Fibroblast of lung (primary cell): ENCODE measurements around the gene POLR1E. TPM values are rescaled to one million over a fixed set of nuclear protein-coding genes. Genes with fewer than 3 reads are reported as not detected.

Source experiments
- DNase-seq, 2 donors: peaks; one replicate each; pipeline versions ENCODE4 v3.0.0 to v3.0.0-alpha.2; 2010; ENCODE audit warnings: low read depth in 2 of 2
- H2AFZ ChIP-seq: 2 replicates; pipeline ENCODE4 v1.5.1; 2012; ENCODE audit warnings: low read length, control low read depth, inconsistent platforms
- H3K27ac ChIP-seq: 2 replicates; pipeline ENCODE4 v1.5.1; 2011; ENCODE audit warnings: low read length, control low read depth; ENCODE audit not compliant: insufficient read depth
- H3K27me3 ChIP-seq: 2 replicates; pipeline ENCODE4 v1.5.1; 2011; ENCODE audit warnings: mild to moderate bottlenecking, low read length; ENCODE audit not compliant: control insufficient read depth, insufficient read depth
- H3K36me3 ChIP-seq: 2 replicates; pipeline ENCODE4 v1.5.1; 2011; ENCODE audit warnings: low read length; ENCODE audit not compliant: control insufficient read depth, insufficient read depth
- H3K4me1 ChIP-seq: 2 replicates; pipeline ENCODE4 v1.5.1; 2011; ENCODE audit warnings: low read length; ENCODE audit not compliant: control insufficient read depth, insufficient read depth; ENCODE audit errors: extremely low read depth
- H3K4me2 ChIP-seq: 2 replicates; pipeline ENCODE4 v1.5.1; 2011; ENCODE audit warnings: low read length, control low read depth; ENCODE audit not compliant: insufficient read depth; ENCODE audit errors: extremely low read depth
- H3K4me3 ChIP-seq, 4 experiments: fragments of 200-600 bp in 1 of 4; sonication (generic) in 1 of 4; replicated peaks in 1 of 4; 2 replicates each; pipeline ENCODE4 v1.5.1; 2011 to 2016; ENCODE audit warnings: low read length in 4 of 4, low read depth in 3 of 4, mild to moderate bottlenecking in 3 of 4, control low read depth in 2 of 4, inconsistent platforms in 1 of 4, mixed read lengths in 1 of 4; ENCODE audit not compliant: insufficient read depth in 1 of 4; ENCODE audit errors: control extremely low read depth in 1 of 4
- H3K79me2 ChIP-seq: 2 replicates; pipeline ENCODE4 v1.5.1; 2012; ENCODE audit warnings: mild to moderate bottlenecking, low read length, inconsistent platforms; ENCODE audit not compliant: control insufficient read depth, insufficient read depth
- H3K9ac ChIP-seq: 2 replicates; pipeline ENCODE4 v1.5.1; 2011; ENCODE audit warnings: mild to moderate bottlenecking, low read length, control low read depth; ENCODE audit not compliant: insufficient read depth
- H3K9me3 ChIP-seq: 2 replicates; pipeline ENCODE4 v1.5.1; 2012; ENCODE audit warnings: low read depth, low read length; ENCODE audit not compliant: control insufficient read depth, insufficient read depth
- H4K20me1 ChIP-seq: 2 replicates; pipeline ENCODE4 v1.5.1; 2011; ENCODE audit warnings: low read length; ENCODE audit not compliant: control insufficient read depth, insufficient read depth; ENCODE audit errors: extremely low read depth
- EZH2 ChIP-seq: IDR thresholded peaks from 2 replicates; pipeline ENCODE4 v1.5.1; 2012; ENCODE audit warnings: low read length, control low read depth, mild to moderate bottlenecking; ENCODE audit errors: missing control alignments
- polyA plus RNA-seq, 2 donors: library from polyadenylated mRNA; depleted of rRNA in 1 of 2; stranded (reverse) in 1 of 2; unstranded in 1 of 2; fragments of >200 nt; gene quantifications; 2 replicates each; pipeline ENCODE4 v1.2.1, GENCODE V29; 2011 to 2012; ENCODE audit warnings: missing spikeins in 1 of 2
- total RNA-seq: library from RNA; depleted of rRNA; stranded (reverse); fragments of >200 nt; gene quantifications from 2 replicates; pipeline ENCODE4 v1.2.1, GENCODE V29; 2014
- TF ChIP-seq, protein P1 (sequence below), 2 donors: IDR thresholded peaks in 1 of 2; conservative IDR thresholded peaks in 1 of 2; 1 replicate in 1 of 2; 2 replicates in 1 of 2; pipeline ENCODE4 v1.5.1; 2011 to 2012; ENCODE audit warnings: low read length in 2 of 2, control low read depth in 1 of 2, inconsistent platforms in 1 of 2, low read depth in 1 of 2, mild to moderate bottlenecking in 1 of 2

The POLR1E gene
- total and polyA plus RNA-seq, 2 donors (not counting 1 experiment from before 2014, with no cell fraction given), result 30.9 to 31.7 TPM

DNA sequence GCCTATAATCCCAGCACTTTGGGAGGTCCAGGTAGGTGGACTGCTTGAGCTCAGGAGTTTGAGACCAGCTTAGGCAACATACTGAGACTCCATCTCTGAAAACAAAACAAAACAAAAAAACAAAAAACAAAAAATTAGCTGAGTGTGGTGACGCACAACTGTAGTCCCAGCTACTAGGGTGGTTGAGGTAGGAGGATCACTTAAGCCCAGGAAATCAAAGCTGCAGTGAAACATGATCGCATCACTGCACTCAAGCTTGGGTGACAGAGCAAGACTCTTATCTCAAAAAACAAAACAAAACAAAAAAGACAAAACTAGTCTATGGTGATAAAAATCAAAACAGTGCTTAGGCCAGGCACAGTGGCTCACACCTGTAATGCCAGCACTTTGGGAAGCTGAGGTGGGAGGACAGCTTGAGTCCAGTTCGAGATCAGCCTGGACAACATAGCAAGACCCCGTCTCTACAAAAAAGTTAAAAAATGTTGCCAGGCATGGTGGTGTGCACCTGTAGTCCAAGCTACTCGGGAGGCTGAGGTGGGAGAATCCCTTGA lies 61.7 kb downstream of the POLR1E start:
- no peaks in the 10 kb centered on the region for H3K79me2 ChIP-seq
- H3K36me3 ChIP-seq, result no peaks in the 10 kb centered on the region
- no peak overlapping the region for H2AFZ ChIP-seq
- H3K27me3 ChIP-seq, result no peaks in the 10 kb centered on the region
- TF ChIP-seq, protein P1, sequence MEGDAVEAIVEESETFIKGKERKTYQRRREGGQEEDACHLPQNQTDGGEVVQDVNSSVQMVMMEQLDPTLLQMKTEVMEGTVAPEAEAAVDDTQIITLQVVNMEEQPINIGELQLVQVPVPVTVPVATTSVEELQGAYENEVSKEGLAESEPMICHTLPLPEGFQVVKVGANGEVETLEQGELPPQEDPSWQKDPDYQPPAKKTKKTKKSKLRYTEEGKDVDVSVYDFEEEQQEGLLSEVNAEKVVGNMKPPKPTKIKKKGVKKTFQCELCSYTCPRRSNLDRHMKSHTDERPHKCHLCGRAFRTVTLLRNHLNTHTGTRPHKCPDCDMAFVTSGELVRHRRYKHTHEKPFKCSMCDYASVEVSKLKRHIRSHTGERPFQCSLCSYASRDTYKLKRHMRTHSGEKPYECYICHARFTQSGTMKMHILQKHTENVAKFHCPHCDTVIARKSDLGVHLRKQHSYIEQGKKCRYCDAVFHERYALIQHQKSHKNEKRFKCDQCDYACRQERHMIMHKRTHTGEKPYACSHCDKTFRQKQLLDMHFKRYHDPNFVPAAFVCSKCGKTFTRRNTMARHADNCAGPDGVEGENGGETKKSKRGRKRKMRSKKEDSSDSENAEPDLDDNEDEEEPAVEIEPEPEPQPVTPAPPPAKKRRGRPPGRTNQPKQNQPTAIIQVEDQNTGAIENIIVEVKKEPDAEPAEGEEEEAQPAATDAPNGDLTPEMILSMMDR (conservative IDR thresholded peaks at IDR 0.05 in 1 of 2, IDR thresholded peaks at IDR 0.05 in 1 of 2; ENCODE audit: low read depth in 1 of 2, low read length in 2 of 2), result no peak
- TF ChIP-seq EZH2, result no peak
- no peak overlapping the region for H3K4me2 ChIP-seq
- H3K9ac ChIP-seq, result no peak overlapping the region
- no peaks in the 10 kb centered on the region for H3K4me1 ChIP-seq
- H4K20me1 ChIP-seq, result no peaks in the 10 kb centered on the region
- no peak overlapping the region for H3K4me3 ChIP-seq
- H3K9me3 ChIP-seq, result no peaks in the 10 kb centered on the region
- H3K27ac ChIP-seq, result no peak overlapping the region
- no peak for DNase-seq

DNA sequence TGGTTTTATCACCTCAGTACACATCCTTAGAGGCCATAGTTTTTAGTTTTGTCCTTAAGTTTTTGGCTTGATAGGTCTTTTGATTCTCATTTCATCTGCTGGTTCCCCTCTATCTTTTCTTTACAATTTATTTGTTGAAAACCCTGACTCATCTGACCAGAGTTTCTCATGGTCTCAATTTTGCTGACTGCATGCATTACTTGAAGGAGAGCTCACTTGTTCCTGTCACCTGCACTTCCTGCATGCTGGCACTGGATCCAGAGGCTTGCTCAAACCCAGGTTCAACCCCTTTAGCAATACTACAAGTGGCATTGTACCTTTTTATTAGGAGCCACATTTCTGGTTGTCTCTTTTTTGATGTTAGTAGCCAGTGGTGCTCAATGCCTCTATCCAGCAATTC lies 63.8 kb downstream of the POLR1E start:
- Histone ChIP-seq H3K4me1 (no peaks in the 10 kb centered on the region), H3K27me3 (no peaks in the 10 kb centered on the region), H3K36me3 (no peaks in the 10 kb centered on the region), H3K4me2 (no peak overlapping the region), H2AFZ (no peak overlapping the region), H3K79me2 (no peaks in the 10 kb centered on the region), H4K20me1 (no peaks in the 10 kb centered on the region), H3K27ac (no peak overlapping the region), H3K4me3 (no peak overlapping the region), H3K9me3 (no peaks in the 10 kb centered on the region), H3K9ac (no peak overlapping the region)
- peak in 1 of 2 donors; percentile 25 for DNase-seq
- TF ChIP-seq EZH2, result no peak
- TF ChIP-seq, protein P1 (conservative IDR thresholded peaks at IDR 0.05 in 1 of 2, IDR thresholded peaks at IDR 0.05 in 1 of 2; ENCODE audit: low read depth in 1 of 2, low read length in 2 of 2), result no peak

DNA sequence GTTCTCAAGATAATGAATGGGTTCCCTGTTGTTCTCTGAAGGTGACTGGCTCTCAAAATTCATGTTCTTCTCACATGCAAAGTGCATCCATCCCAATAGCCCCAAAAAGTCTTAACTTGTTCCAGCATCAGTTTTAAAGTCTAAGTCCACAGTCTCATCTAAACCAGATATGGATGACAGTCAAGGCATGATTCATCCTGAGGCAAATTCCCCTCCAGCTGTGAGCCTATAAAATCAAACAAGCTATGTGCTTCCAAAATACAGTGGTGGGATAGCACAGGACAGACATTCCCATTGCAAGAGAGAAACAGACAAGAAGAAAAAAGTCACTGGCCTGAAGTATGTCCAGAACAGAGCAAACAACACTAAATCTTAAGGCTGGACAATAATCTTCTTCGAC lies 65.0 kb downstream of the POLR1E start:
- no peaks in the 10 kb centered on the region for H4K20me1 ChIP-seq
- no peaks in the 10 kb centered on the region for H3K4me1 ChIP-seq
- no peaks in the 10 kb centered on the region for H3K9me3 ChIP-seq
- no peak for TF ChIP-seq EZH2
- TF ChIP-seq, protein P1 (conservative IDR thresholded peaks at IDR 0.05 in 1 of 2, IDR thresholded peaks at IDR 0.05 in 1 of 2; ENCODE audit: low read depth in 1 of 2, low read length in 2 of 2), result no peak
- no peaks in the 10 kb centered on the region for H3K27me3 ChIP-seq
- H3K79me2 ChIP-seq, result no peaks in the 10 kb centered on the region
- no peak overlapping the region for H3K27ac ChIP-seq
- no peaks in the 10 kb centered on the region for H3K36me3 ChIP-seq
- no peak overlapping the region for H3K9ac ChIP-seq
- no peak overlapping the region for H3K4me2 ChIP-seq
- no peak overlapping the region for H3K4me3 ChIP-seq
- no peak overlapping the region for H2AFZ ChIP-seq
- peak; percentile 9 to 41 for DNase-seq
